Dendritic cell treated with granulocyte-macrophage colony-stimulating factor and Interleukin-4, amounts not matched to agents 40 ng/mL and 50 ng/mL, for 4 days (primary cell): ENCODE results near the gene GCNT1.

Experiments used
- H3K27ac Mint-ChIP-seq: one replicate; pipeline ENCODE4 v1.8.0; 2022; ENCODE audit warnings: mild to moderate bottlenecking, mixed read lengths
- H3K27me3 Mint-ChIP-seq: one replicate; pipeline ENCODE4 v1.8.0; 2022; ENCODE audit warnings: mild to moderate bottlenecking, mixed read lengths
- H3K36me3 Mint-ChIP-seq: one replicate; pipeline ENCODE4 v1.8.0; 2022; ENCODE audit warnings: low read depth, mixed read lengths
- H3K4me1 Mint-ChIP-seq: one replicate; pipeline ENCODE4 v1.8.0; 2022; ENCODE audit warnings: low read depth, mixed read lengths
- H3K4me3 Mint-ChIP-seq: one replicate; pipeline ENCODE4 v1.8.0; 2022; ENCODE audit warnings: mild to moderate bottlenecking, moderate library complexity, mixed read lengths
- H3K9me3 Mint-ChIP-seq: one replicate; pipeline ENCODE4 v1.8.0; 2022; ENCODE audit warnings: mixed read lengths
- intact Hi-C: fragments of 100-400 bp; cut with micrococcal nuclease; formaldehyde crosslinking; loops from one replicate; pipeline ENCODE4 v1.15.0; 2022

Gene GCNT1

GRCh38 chr9:76552181-76552580 is 93.2 kb downstream of the GCNT1 start:
- intact Hi-C loops, result no loop called here
- Mint-ChIP-seq H3K27me3 (no peaks in the 10 kb centered on the region), H3K4me1 (peaks cover 25% of the 10 kb centered on the region), H3K27ac (no peak overlapping the region), H3K4me3 (no peak overlapping the region), H3K36me3 (peaks cover 12% of the 10 kb centered on the region), H3K9me3 (no peaks in the 10 kb centered on the region)

- H3K4me1 Mint-ChIP-seq, result peaks cover 26% of the 10 kb centered on the region
- H3K4me3 Mint-ChIP-seq, result no peak overlapping the region
Measured at GRCh38 chr9:76552751-76553455, 93.9 kb downstream of the GCNT1 start.

GRCh38 chr9:76553680-76554079 is 94.7 kb downstream of the GCNT1 start:
- H3K9me3 Mint-ChIP-seq, result no peaks in the 10 kb centered on the region
- peaks cover 12% of the 10 kb centered on the region for H3K36me3 Mint-ChIP-seq
- intact Hi-C loops, result no loop called here
- peaks cover 34% of the 10 kb centered on the region for H3K4me1 Mint-ChIP-seq
- no peaks in the 10 kb centered on the region for H3K27me3 Mint-ChIP-seq
- H3K4me3 Mint-ChIP-seq, result no peak overlapping the region
- no peak overlapping the region for H3K27ac Mint-ChIP-seq

More at GRCh38 chr9:76552751-76553455, 93.9 kb downstream of the GCNT1 start:
- intact Hi-C loops, result no loop called here
- no peak overlapping the region for H3K27ac Mint-ChIP-seq
- no peaks in the 10 kb centered on the region for H3K9me3 Mint-ChIP-seq
- peaks cover 12% of the 10 kb centered on the region for H3K36me3 Mint-ChIP-seq
- no peaks in the 10 kb centered on the region for H3K27me3 Mint-ChIP-seq
